Islet of Langerhans (tissue), 1 donor: ENCODE data around the gene PLEKHA4.

ENCODE experiments used
- FAIRE-seq: peaks from one replicate; lab custom pipeline; 2011; peaks lifted over from hg19 to GRCh38; lab: Jason Lieb, UNC

Gene PLEKHA4

DNA sequence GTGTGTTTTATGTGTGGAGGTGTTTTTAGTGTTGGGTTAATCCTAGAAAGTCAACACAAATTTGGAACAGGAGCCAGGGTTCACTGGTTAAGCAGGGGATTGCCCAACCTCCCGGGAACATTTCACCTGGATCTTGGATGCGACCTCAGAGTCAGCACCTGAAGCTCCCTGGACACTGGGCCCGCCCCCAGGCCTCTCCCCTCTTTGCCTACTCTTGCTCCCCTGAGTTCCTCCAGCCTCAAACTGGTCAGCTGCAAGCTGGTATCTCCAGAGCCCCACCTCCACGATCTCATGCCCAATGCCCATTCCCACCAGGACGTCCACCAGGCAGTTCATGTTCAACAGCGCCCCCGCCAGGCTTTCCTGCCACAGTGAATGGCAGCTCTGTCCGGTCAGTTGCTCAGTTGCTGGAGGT, 41.8 kb downstream of the PLEKHA4 start:
- FAIRE-seq = no peak

GRCh38 chr19:48822514-48822913, 45.9 kb downstream of the PLEKHA4 start:
- no peak for FAIRE-seq

- no peak for FAIRE-seq
Observed at GRCh38 chr19:48821633-48822032, 46.8 kb downstream of the PLEKHA4 start.

DNA sequence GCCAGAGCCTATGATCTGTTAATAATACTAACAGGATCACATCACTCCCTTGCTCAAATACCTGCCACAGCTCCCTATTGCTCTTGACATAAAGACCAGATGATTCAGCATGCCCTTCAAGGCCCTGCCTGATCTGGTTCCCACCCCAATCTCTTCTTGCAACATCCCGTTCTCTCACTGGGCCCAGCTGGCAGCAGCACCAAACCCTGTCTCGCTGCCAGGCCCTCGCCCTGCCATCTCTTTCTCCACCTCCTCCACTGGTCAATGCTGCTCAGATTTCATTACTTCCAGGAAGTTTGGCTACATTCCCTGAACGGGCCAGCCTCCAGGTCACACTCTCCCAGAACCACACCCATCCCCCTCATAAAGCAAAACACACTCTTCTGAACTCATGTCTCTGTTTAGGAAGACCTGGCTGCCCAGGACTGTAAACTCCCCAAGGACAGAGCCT, 49.0 kb downstream of the PLEKHA4 start:
- no peak for FAIRE-seq

DNA sequence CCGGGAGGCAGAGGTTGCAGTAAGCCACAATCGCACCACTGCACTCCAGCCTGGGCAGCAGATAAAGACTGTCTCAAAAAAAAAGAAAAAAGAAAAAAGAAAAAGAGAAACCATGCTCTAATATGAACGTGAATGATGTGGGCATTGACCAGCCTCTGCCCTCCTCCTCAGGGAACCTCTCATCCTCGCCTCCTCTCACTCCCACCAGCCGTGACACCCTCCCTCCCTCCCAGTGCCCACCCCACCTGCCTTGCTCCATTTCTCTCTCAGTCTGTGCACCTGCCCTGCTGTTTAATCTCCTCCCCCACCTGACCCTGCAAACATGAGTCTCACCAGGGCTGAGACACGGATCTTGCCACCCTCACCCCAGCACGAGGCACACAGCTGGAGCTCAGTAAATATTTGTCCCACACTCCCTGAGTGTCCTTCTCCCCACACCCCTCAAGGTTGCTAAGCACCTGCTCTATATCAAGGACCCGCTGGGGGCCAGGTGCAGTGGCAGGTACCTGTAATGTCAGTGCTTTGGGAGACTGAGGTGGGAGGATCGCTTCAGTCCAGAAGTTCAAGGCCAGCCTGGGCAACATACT, 50.1 kb downstream of the PLEKHA4 start:
- FAIRE-seq = peak; percentile 91

DNA sequence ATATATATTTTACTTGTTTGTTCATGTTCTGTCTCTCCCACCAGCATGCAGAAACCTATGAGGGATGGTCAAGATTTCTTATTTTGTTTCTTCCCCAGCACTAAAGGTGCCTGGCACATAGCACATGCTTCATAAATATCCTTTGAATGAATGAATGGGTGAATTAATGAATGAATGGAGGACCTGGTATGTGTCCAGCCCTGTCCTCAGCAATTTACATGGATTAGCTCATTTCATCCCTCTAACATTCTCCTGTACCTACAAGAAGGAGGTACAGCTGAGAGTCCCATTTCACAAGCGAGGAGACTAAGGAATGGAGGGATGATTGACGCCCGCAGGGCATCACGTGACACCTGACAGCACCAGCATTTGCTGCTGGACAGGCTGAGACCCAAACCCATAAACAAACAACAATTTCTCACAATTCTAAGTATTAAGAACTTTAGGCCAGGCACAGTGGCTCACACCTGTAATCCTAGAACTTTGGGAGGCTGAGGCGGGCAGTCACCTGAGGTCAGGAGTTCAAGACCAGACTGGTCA, 50.8 kb downstream of the PLEKHA4 start:
- no peak for FAIRE-seq

- peak; percentile 65 for FAIRE-seq
Observed at GRCh38 chr19:48815870-48816501, 52.4 kb downstream of the PLEKHA4 start.

- no peak for FAIRE-seq
Observed at GRCh38 chr19:48814895-48815294, 53.5 kb downstream of the PLEKHA4 start.

DNA sequence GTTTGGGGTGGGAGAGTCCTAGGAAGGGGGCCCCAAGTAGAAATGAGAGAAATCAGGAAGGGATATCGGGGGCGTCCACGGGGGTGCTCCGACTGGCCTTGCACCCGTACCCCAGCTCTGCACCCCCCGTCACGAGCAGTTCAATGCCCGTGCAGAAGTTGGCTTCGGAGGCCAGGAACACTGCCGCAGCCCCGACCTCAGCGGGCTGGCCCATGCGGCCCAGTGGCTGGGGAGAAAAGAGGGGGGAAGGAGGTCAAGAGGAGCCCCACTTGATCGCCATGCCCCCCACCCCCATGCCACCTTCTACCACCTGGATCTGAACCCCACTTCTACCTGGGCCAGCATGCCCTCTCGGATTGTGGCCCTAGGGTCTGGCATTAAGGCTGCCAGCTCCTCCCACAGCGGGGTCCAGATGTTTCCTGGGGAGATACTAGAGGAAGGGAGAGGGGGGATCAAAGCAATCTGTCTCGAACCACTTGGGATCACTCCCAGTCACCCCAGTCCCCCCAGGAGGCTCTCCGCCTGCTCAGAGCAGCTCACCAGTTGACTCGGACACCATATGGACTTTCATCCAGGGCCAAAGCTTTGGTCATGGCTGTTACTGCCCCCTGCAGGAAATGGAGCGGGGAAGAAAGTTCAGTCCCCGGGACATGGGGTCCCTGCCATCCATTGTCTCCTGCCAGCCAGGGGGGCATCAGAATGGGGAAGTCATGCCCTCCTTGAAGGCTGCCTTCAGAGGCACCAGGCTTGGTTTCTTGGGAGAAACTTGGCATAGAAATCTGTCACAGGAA, 55.1 kb downstream of the PLEKHA4 start:
- FAIRE-seq = no peak

DNA sequence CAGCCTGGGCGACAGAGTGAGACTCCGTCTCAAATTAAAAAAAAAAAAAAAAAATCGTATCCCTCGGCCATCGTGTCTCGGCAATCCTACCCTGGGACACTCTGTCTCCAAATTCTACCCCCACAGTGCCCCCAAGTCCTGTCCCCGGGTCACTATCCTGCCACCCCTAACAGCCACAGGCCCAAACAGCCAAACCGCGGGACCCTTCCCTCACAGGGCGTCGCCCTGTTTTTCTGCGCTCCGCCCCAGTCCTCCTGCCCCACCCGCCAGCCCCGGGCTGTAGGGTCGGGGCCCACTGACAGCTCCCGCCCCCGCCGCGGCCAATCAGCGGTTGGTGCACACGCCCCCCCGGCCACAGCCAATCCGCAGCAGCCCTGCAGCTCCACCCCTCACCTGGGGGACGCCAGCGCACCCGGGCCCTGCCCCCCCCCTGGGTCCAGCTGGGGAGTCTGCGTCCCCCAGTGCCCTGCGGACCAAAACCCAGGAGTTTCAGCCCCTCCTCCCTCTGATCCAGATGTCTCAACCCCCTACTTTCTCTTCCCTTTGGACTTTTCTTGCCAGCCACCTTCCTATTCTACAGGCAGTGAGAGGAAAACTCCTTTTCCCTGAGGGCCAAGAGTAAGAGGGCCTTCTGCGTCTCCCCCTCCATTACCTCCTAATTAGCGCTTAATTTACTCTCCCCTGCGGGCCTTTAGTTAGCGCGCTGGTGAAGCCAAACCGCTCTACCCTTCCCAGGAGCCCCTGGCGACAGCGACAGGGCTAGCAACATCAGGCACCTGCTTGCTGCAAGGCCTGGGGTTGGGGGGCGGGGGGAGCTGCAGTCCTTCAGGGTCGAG, 56.1 kb downstream of the PLEKHA4 start:
- FAIRE-seq = no peak

GRCh38 chr19:48810151-48810550, 58.3 kb downstream of the PLEKHA4 start:
- no peak for FAIRE-seq

- no peak for FAIRE-seq
Observed at GRCh38 chr19:48807590-48808308, 60.7 kb downstream of the PLEKHA4 start.

GRCh38 chr19:48806818-48807589, 61.4 kb downstream of the PLEKHA4 start:
- no peak for FAIRE-seq

DNA sequence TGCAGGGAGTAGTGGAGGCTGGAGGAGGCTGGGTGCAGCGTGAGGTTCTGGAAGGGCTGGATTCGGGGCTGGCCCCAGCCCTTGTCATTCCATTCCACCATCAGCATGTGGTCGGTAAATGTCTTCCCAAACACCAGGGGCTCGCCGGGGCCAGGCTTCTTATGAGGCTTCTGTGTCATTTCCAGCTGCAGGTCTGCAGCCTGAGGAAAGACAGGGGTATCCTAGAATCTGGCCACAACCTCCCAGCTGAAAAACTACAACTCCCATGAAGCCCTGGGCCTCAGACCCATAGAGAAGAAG, 61.9 kb downstream of the PLEKHA4 start:
- FAIRE-seq = no peak

- FAIRE-seq = no peak
Observed at GRCh38 chr19:48805452-48805851, 63.0 kb downstream of the PLEKHA4 start.

DNA sequence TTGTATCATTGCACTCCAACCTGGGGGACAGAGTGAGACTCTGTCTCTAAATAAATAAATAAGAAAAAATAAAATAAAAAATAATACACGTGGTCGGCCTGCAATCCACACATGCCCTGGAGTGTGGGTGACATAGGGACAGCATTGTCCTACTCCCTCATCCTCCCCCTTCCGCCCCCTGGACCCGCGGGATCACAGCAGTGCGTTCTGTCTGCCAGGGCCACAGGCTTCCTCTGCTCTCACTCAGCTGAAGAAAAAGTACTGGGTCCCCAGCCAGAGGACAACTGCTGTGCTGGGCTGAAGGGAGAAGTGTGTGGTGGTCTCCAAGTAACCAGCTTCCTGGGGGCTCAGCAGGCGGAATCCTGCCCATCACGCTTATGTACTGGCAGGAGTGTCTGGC, 63.9 kb downstream of the PLEKHA4 start:
- FAIRE-seq = no peak

- FAIRE-seq = no peak
Observed at GRCh38 chr19:48802623-48803022, 65.8 kb downstream of the PLEKHA4 start.

DNA sequence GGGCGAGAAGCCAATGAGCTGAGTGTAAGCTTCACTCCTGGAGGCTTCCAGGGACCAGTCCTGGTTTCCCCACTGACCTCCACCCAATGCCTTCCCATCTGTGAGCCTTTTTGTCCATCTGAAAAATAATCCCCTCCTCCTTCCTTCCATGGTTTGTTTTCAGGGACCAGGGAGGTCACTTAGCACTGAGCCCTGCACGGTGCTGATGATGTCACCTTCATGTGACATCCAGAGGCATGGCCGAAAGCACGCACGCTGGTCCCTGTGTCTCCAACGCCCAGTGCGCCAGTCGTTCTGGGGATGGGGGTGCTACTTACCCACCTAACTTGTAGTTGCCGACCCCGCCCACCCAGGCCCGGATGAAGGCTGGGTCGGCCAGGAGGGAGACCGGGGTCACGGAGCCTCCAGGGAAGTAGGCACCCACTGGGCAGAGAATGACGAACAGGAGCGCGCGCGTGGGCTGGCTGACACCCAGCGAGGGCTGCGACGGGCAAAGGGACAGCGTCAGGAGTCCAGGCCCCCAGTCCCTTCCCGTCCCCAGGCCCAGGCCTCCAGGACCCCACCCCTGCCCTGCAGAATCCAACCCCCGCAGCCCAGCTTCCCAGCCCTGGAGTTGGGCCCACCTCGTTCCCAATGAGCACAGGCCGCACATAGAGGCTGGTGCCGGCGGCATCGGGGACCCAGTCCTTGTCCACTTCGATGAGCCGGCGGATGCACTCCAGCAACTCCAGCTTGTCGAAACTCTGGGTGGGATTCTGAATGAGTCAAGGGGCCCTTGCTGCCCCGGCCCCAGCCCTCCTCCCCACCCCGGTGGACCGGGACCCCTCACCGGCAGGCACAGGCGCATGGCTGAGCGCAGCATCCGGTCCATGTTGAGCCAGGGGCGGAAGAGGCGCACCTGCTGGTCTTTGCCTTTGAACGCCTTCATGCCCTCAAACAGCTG, 68.8 kb downstream of the PLEKHA4 start:
- no peak for FAIRE-seq

- no peak for FAIRE-seq
Observed at GRCh38 chr19:48798937-48799336, 69.5 kb downstream of the PLEKHA4 start.

GRCh38 chr19:48797103-48797502, 71.3 kb downstream of the PLEKHA4 start:
- FAIRE-seq = no peak
